Lung (tissue), 12 donors: ENCODE measurements around the gene PPP2R3B. TPM values are rescaled to one million over a fixed set of nuclear protein-coding genes. Genes with fewer than 3 reads are reported as not detected.

Experiments used
- ATAC-seq: fragments of 200-7000 bp; cut with Tn5 transposase; one replicate; pipeline ENCODE4 v1.9.1; 2020; ENCODE audit warnings: moderate number of reproducible peaks; ENCODE audit not compliant: insufficient read depth, low FRiP score
- DNase-seq, 3 donors: peaks; one replicate each; pipeline ENCODE4 v3.0.0-alpha.2; 2013 to 2017
- H3K27ac ChIP-seq, 2 donors: one replicate each; pipeline ENCODE4 v1.5.1; 2013; ENCODE audit warnings: mild to moderate bottlenecking in 2 of 2, moderate library complexity in 2 of 2, control low read depth in 1 of 2, inconsistent platforms in 1 of 2, low read depth in 1 of 2, low read length in 1 of 2
- H3K27me3 ChIP-seq, 3 donors: one replicate each; pipeline ENCODE4 v1.5.1; 2013; ENCODE audit warnings: low read length in 2 of 3; ENCODE audit not compliant: control insufficient read depth in 3 of 3, insufficient read depth in 3 of 3
- H3K36me3 ChIP-seq, 4 donors: one replicate each; pipeline ENCODE4 v1.5.1; 2013; ENCODE audit warnings: low read length in 4 of 4, mild to moderate bottlenecking in 1 of 4, moderate library complexity in 1 of 4; ENCODE audit not compliant: control insufficient read depth in 4 of 4, insufficient read depth in 4 of 4
- H3K4me1 ChIP-seq, 5 donors: one replicate each; pipeline ENCODE4 v1.5.1; 2013; ENCODE audit warnings: low read length in 5 of 5, mild to moderate bottlenecking in 2 of 5, moderate library complexity in 1 of 5; ENCODE audit not compliant: control insufficient read depth in 5 of 5, insufficient read depth in 5 of 5
- H3K4me3 ChIP-seq: one replicate; pipeline ENCODE4 v1.5.1; 2013; ENCODE audit warnings: mild to moderate bottlenecking, control low read depth, moderate library complexity
- H3K9ac ChIP-seq, 2 donors: one replicate each; pipeline ENCODE4 v1.5.1; 2013; ENCODE audit warnings: low read length in 2 of 2, control low read depth in 1 of 2; ENCODE audit not compliant: insufficient read depth in 1 of 2
- H3K9me3 ChIP-seq, 4 donors: one replicate each; pipeline ENCODE4 v1.5.1; 2013; ENCODE audit warnings: low read length in 3 of 4, mild to moderate bottlenecking in 1 of 4, moderate library complexity in 1 of 4; ENCODE audit not compliant: control insufficient read depth in 4 of 4, insufficient read depth in 3 of 4
- CTCF ChIP-seq: IDR thresholded peaks from 2 replicates; pipeline ENCODE4 v1.5.1; 2012; ENCODE audit warnings: mild to moderate bottlenecking; ENCODE audit errors: control extremely low read depth, extremely low read depth
- WGBS, 2 donors: extraction: QIAGEN DNeasy Blood & Tissue Kit; methylation state at CpG; one replicate each; pipeline ENCODE4 v1.1.7; 2013; 5-methylcytosine and 5-hydroxymethylcytosine counted together
- polyA plus RNA-seq, 2 donors: library from polyadenylated mRNA; stranded (reverse); fragments of 200-250 nt; gene quantifications; one replicate each; pipeline ENCODE4 v1.2.1, GENCODE V29; 2013
- total RNA-seq, 2 donors: library from RNA; depleted of rRNA in 1 of 2; stranded (reverse); fragments of >200 nt in 1 of 2; gene quantifications; one replicate each; pipeline ENCODE4 v1.2.1, GENCODE V29; 2014 to 2021
- donor health status: control.
- donor health status: control.
- donor health status: Bipolar disorder and iron deficiency.
- donor health status: healthy.
- donor health status: DM: yes; HTN: yes; CAD: no.

The PPP2R3B gene
- total and polyA plus RNA-seq, 4 donors = 7.8 to 21.0 (median 15.6) TPM

- Histone ChIP-seq H3K27ac (no peak overlapping the region), H3K9me3 (peaks cover 0 to 18% (median 3%) of the 10 kb centered on the region in 4 donors), H3K36me3 (peaks cover 2 to 27% (median 12%) of the 10 kb centered on the region in 4 donors), H3K4me3 (no peak overlapping the region), H3K27me3 (no peaks in the 10 kb centered on the region), H3K9ac (no peak overlapping the region), H3K4me1 (no peaks in the 10 kb centered on the region)
- TF ChIP-seq CTCF = no peak
- ATAC-seq = no peak
- 97% methylated on average over 54 of the region's 54 CpGs for WGBS, 2 donors
- no peak for DNase-seq
Measured at GRCh38 chrX:361231-362145, 25.2 kb downstream of the PPP2R3B start.

GRCh38 chrX:360496-361150 lies 26.1 kb downstream of the PPP2R3B start:
- Histone ChIP-seq H3K36me3 (peaks cover 2 to 27% (median 12%) of the 10 kb centered on the region in 4 donors), H3K9me3 (peaks cover 0 to 18% (median 3%) of the 10 kb centered on the region in 4 donors), H3K4me1 (no peaks in the 10 kb centered on the region), H3K4me3 (no peak overlapping the region), H3K9ac (no peak overlapping the region), H3K27ac (no peak overlapping the region), H3K27me3 (no peaks in the 10 kb centered on the region)
- ATAC-seq (no peak), DNase-seq (no peak)
- WGBS, 2 donors = 95 to 97% methylated on average over 23 to 26 of the region's 26 CpGs
- TF ChIP-seq CTCF = no peak

GRCh38 chrX:358651-359143 lies 28.0 kb downstream of the PPP2R3B start:
- H3K36me3 ChIP-seq = peaks cover 2 to 27% (median 12%) of the 10 kb centered on the region in 4 donors
- WGBS, 2 donors = 92 to 94% methylated on average over 42 to 49 of the region's 49 CpGs
- no peak overlapping the region for H3K27ac ChIP-seq
- H3K9me3 ChIP-seq = peaks cover 0 to 18% (median 3%) of the 10 kb centered on the region in 4 donors
- no peak overlapping the region for H3K9ac ChIP-seq
- no peak for TF ChIP-seq CTCF
- ATAC-seq (no peak), DNase-seq (no peak)
- H3K27me3 ChIP-seq = no peaks in the 10 kb centered on the region
- no peaks in the 10 kb centered on the region for H3K4me1 ChIP-seq
- H3K4me3 ChIP-seq = no peak overlapping the region
